Activated T-helper 2 cell treated with anti-CD3 and anti-CD28 coated beads, Interferon-gamma antibody, Interleukin-2, Interleukin-4, amounts not matched to agents 10 μg/mL and 5 μg/mL and 100 μg/mL, durations not matched to agents 14 hours and 24 hours and 36 hours (primary cell): ENCODE data around the gene MTFP1. TPM values are rescaled to one million over a fixed set of nuclear protein-coding genes. Genes with fewer than 3 reads are reported as not detected.
"Not testable (repeated sequence)": the region's sequence is repeated elsewhere in the genome, so short reads cannot be mapped to it uniquely, and the experiment has no call there.

Experiments used
- DNase-seq: peaks from one replicate; pipeline ENCODE4 v3.0.0; 2021; ENCODE audit warnings: low spot score
- H3K27ac Mint-ChIP-seq: one replicate; pipeline ENCODE4 v1.8.0; 2021; ENCODE audit warnings: mixed read lengths
- H3K27me3 Mint-ChIP-seq: one replicate; pipeline ENCODE4 v1.8.0; 2021; ENCODE audit warnings: low read depth, mixed read lengths
- H3K36me3 Mint-ChIP-seq: one replicate; pipeline ENCODE4 v1.8.0; 2021; ENCODE audit warnings: low read depth, mixed read lengths
- H3K4me1 Mint-ChIP-seq: one replicate; pipeline ENCODE4 v1.8.0; 2021; ENCODE audit warnings: low read depth, mixed read lengths
- H3K4me3 Mint-ChIP-seq: one replicate; pipeline ENCODE4 v1.8.0; 2021; ENCODE audit warnings: low read depth, mild to moderate bottlenecking, moderate library complexity, mixed read lengths
- H3K9me3 Mint-ChIP-seq: one replicate; pipeline ENCODE4 v1.8.0; 2021; ENCODE audit warnings: mixed read lengths
- intact Hi-C: fragments of 100-400 bp; cut with micrococcal nuclease; formaldehyde crosslinking; loops from one replicate; pipeline ENCODE4 v1.15.1; 2023
- total RNA-seq: library from RNA; stranded (reverse); gene quantifications from 2 replicates; pipeline ENCODE4 v1.2.3, GENCODE V29; 2022

The MTFP1 gene
- total RNA-seq, 1 donor from 2014 or later: 72.2 TPM

DNA sequence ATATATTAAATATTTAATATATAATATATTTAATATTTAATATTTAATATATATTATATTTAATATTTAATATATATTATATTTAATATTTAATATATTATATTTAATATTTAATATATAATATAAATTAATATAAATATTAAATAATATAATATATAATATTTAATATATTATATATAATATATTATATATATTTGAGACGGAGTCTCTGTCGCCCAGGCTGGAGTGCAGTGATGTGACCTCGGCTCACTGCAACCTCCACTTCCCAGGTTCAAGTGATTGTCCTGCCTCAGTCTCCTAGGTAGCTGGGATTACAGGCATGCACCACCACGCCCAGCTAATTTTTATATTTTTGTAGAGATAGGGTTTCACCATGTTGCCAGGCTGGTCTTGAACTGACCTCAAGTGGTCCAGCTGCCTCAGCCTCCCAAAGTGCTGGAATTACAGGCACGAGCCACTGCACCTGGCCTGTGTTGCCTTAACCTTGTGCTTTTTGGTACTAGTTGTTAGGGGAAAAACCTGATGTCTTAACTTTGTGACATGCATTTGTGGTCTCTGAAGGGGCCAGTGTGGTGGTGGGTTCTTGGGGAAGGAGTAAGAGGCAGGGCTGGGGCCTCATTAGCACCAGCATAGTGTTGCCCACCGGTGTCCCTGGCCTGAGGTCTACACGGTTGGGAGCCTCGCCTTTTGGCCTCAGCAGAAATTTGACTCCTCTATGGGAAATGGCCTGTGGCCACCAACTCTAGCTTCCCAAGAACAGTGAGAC, 29.7 kb downstream of the MTFP1 start:
- intact Hi-C loops: no loop called here

DNA sequence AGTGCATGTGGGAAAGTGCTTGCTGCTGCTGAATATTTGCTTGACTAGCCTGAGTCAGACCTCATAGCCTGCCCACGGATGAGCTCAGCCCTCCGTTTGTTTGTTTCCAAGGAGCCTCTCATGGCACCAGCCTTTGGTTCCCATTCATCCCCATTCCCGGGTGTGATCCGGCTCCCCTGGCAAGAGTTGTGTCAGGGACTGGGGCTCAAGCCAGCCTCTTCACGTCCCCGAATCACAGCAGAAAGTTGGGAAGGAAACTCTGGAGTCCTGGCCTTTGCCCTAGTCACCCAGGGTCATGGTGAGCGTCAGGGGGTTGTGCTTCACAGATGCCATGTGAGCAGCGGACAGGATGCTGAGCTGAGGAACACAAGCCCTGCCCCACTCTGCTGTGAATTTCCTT, 32.4 kb downstream of the MTFP1 start:
- Mint-ChIP-seq H3K4me1 (no peaks in the 10 kb centered on the region), H3K9me3 (no peaks in the 10 kb centered on the region), H3K27me3 (no peaks in the 10 kb centered on the region), H3K4me3 (no peak overlapping the region), H3K36me3 (no peaks in the 10 kb centered on the region), H3K27ac (no peak overlapping the region)
- intact Hi-C loops: no loop called here
- DNase-seq: no peak

More for the DNA sequence above, 29.7 kb downstream of the MTFP1 start:
- Mint-ChIP-seq H3K27me3 (peaks cover 5% of the 10 kb centered on the region), H3K9me3 (no peaks in the 10 kb centered on the region), H3K36me3 (no peaks in the 10 kb centered on the region), H3K4me1 (no peaks in the 10 kb centered on the region), H3K27ac (no peak overlapping the region), H3K4me3 (no peak overlapping the region)
- DNase-seq: no peak

DNA sequence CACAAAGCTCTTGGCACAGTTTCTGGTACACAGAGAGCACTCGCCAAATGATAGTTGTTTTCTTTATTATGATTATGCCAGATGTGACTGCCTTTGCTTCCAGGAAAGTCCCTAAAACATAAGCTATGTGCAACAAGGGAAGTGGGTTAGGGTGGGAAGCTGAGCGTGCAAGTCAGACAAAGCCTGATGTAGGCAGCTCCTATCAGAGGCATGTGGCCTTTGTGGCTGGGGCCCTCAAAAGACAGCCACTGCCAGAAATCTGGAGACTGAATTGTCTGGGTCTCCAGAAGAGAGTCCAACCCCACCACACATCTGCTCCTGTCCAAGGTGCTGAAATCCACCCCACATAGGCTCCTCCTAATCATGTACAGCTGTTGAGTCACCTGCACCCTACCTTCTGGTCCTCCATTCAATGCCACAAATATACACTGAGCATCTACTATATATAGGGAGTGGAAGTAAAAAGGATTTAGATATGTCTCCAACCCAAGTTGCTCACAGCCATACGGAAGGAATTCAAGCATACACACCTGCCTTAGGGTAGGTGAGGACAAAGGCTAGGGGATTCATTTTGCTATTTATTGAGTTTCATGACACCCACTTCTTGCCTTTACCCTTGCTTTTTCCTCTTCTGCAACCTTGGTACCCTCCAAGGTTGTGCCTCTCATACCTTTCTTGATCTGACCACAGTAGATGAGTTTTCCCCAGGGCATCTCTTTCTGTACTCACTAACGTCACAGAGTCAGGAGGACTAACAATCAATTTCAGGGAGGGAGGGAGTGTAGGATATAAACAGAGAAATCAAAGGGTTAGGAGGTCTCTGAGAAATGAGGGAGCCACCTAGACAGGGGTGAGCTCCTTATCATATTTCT, 33.8 kb downstream of the MTFP1 start:
- no peaks in the 10 kb centered on the region for H3K36me3 Mint-ChIP-seq
- no peaks in the 10 kb centered on the region for H3K27me3 Mint-ChIP-seq
- no peak overlapping the region for H3K27ac Mint-ChIP-seq
- H3K4me3 Mint-ChIP-seq: no peak overlapping the region
- H3K4me1 Mint-ChIP-seq: no peaks in the 10 kb centered on the region
- H3K9me3 Mint-ChIP-seq: no peaks in the 10 kb centered on the region
- no peak for DNase-seq
- intact Hi-C loops: no loop called here

DNA sequence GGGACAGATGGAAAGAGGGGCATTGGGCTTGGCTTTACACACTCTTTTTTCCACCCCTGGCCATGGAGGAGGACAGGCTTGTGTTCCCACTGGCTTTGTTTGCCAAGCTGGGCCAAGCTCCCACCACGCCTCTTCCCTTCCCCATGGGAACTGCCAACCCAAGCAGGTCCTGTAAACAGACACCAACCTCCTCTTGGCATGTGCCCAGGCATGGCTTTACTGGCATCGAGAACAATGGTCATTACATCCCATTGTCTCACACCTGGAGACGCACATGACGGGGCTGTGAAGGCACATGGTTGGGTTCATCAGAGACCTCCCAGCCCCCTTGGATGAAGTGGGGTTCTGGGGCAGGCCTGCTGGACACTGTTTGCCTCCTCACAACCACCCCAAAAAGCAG, 34.6 kb downstream of the MTFP1 start:
- H3K4me1 Mint-ChIP-seq: no peaks in the 10 kb centered on the region
- no peaks in the 10 kb centered on the region for H3K9me3 Mint-ChIP-seq
- H3K27me3 Mint-ChIP-seq: peaks cover 4% of the 10 kb centered on the region
- no peak for DNase-seq
- no peaks in the 10 kb centered on the region for H3K36me3 Mint-ChIP-seq
- H3K4me3 Mint-ChIP-seq: no peak overlapping the region
- no peak overlapping the region for H3K27ac Mint-ChIP-seq
- intact Hi-C loops: no loop called here

DNA sequence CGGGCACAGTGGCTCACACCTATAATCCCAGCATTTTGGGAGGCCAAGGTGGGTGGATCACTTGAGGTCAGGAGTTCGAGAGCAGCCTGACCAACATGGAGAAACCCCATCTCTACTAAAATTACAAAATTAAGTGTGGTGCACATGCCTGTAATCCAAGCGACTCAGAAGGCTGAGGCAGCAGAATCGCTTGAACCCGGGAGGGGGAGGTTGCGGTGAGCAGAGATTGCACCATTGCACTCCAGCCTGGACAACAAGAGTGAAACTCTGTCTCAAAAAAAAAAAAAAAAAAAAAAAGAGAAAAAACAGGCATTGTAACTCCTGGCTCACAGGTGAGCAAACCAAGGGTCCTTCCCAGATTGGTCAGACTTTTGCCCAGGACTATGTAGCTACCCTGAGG, 35.0 kb downstream of the MTFP1 start:
- intact Hi-C loops, H3K4me1 Mint-ChIP-seq, H3K27ac Mint-ChIP-seq, DNase-seq, H3K4me3 Mint-ChIP-seq, H3K27me3 Mint-ChIP-seq, H3K9me3 Mint-ChIP-seq, H3K36me3 Mint-ChIP-seq: not testable (repeated sequence)

DNA sequence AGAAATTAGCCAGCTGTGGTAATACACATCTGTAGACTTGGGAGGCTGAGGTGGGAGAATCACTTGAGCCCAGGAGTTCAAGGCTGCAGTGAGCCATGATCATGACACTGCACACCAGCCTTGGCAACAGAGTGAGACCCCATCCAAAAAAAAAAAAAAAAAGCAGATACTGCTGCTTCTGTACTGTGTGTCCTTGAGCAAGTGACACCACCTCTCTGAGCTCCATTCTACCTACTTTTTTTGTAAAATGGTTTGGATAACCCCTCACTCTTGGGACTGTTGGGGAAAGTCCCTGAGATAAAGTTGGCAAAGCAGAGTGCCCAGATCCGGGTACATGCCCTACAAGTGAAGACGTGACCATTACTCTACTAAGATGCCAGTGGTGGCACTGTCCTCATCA, 43.6 kb downstream of the MTFP1 start:
- intact Hi-C loops: no loop called here
- Mint-ChIP-seq H3K36me3 (no peaks in the 10 kb centered on the region), H3K27me3 (peaks cover 14% of the 10 kb centered on the region), H3K4me1 (peaks cover 3% of the 10 kb centered on the region), H3K27ac (no peak overlapping the region), H3K9me3 (no peaks in the 10 kb centered on the region), H3K4me3 (no peak overlapping the region)
- DNase-seq: no peak

DNA sequence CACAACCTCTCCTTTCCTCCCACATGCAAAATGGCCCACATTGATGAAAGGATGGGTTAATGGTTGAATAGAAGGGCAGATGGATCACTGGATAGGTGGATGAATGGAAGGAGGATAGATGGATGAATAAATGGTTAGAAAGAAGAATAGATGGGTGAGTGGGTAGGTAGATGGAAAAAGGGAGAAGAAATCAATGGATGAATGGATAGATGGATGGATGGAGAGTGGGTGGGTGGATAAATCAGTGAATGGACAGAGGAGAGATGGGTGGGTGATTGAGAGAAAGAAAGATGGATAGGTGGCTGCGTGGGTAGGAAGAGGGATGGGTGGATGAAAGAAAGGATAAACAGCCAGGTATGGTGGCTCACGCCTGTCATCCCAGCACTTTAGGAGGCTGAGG, 45.1 kb downstream of the MTFP1 start:
- intact Hi-C loops: no loop called here
- no peak for DNase-seq
- Mint-ChIP-seq H3K27me3 (peaks cover 9% of the 10 kb centered on the region), H3K4me1 (peaks cover 3% of the 10 kb centered on the region), H3K36me3 (no peaks in the 10 kb centered on the region), H3K9me3 (no peaks in the 10 kb centered on the region), H3K27ac (no peak overlapping the region), H3K4me3 (no peak overlapping the region)

DNA sequence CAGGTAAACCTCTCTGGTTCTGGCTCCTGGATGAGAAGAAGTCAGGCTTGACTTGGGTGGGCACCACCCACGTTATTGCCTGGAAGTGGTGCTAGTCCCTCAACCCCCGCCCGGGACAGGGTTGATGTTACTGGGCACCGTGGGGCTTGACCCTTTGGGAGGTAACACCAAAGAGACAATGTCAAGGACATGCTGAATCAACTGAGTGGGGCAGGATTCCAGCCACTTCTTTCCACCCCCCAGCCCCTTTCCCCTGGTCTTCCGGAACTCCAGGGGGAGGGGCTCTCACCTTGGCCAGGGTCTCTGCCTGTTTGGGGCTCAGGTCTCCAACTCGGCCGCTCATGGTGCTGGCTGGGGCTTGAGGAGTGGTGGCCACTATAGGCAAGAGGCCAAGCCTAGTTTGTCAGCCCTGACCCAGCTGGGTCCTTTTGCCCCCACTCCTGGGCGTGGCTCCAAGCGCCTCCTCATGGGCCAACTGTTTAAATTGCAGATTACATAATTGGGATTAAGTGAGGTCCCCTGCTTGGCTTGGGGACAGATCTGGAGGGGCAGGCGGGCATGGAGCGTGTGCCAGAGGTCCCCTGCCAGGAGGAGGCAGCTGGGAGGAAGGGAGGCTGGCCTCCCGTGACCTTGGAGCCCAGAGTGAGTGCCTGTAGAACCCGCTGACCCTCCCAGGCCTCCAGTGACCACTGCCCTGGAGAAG, 46.2 kb downstream of the MTFP1 start, which contains the start of gene SEC14L3:
TSS of gene SEC14L3 (minus strand) at position 402 of the 703 bp plus-strand sequence. CDS start at position 343, 59 bp downstream.
- no peak within 1 kb of the TSS for H3K27ac Mint-ChIP-seq
- H3K9me3 Mint-ChIP-seq: no peaks in the 10 kb centered on the region
- intact Hi-C loops: no loop called here
- H3K4me1 Mint-ChIP-seq: peaks cover 3% of the 10 kb centered on the region
- no peak within 1 kb of the TSS for H3K4me3 Mint-ChIP-seq
- DNase-seq: no peak
- H3K36me3 Mint-ChIP-seq: no peaks in the 10 kb centered on the region
- peaks cover 12% of the 10 kb centered on the region for H3K27me3 Mint-ChIP-seq

DNA sequence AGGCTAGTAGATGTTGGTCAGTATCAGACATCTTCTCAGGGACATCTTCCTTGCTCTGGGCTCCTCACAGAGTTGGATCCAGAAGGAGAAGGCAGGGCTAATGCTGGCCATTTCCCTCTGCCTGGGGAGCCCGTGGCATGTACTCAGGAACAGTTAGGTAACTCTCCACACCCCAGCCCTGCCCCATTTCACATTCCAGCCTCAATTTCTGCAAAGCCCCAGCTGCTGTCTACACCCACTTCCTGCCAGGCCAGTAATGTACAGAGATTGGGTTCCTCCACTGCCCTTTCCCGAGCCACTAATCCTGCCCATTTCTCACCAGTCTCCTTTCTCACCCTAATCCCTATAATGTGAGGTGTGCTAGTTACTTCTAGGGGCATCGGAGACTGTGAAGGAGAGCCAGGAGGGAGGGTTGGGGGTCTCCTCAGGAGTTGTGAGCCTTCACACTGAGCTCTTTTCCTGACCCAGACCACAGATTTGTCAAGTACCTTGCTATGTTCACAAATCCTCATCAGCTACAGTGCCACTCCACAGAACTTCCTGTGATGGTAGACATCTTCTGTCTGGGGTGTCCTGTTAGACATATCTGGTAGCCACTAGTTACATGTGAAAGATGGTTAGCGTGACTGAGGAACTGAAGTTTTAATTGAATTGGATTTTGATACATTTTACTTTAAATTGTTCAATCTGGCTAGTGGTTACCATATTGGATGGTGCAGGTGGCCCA, 47.6 kb downstream of the MTFP1 start:
- peaks cover 10% of the 10 kb centered on the region for H3K27me3 Mint-ChIP-seq
- no peaks in the 10 kb centered on the region for H3K36me3 Mint-ChIP-seq
- H3K9me3 Mint-ChIP-seq: no peaks in the 10 kb centered on the region
- H3K4me1 Mint-ChIP-seq: peaks cover 3% of the 10 kb centered on the region
- no peak overlapping the region for H3K4me3 Mint-ChIP-seq
- DNase-seq: no peak
- intact Hi-C loops: no loop called here
- H3K27ac Mint-ChIP-seq: no peak overlapping the region

DNA sequence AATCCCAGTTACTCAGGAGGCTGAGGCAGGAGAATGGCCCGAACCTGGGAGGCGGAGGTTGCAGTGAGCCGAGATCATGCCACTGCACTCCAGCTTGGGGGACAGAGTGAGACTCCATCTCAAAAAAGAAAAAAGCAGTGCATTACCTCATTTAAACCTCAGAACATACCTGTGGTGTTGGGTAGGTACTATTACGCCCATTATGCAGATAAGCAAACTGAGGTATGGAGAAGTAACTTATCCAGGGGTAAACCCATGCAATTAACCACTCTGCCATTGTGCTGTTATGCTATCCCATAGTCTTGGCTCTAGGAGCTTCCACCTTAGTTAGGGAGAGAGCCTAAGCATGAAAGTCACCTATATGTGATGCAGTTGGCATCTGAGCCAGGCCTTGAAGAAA, 48.6 kb downstream of the MTFP1 start:
- intact Hi-C loops: no loop called here
- no peak overlapping the region for H3K4me3 Mint-ChIP-seq
- H3K27me3 Mint-ChIP-seq: peaks cover 8% of the 10 kb centered on the region
- no peak for DNase-seq
- H3K27ac Mint-ChIP-seq: no peak overlapping the region
- peaks cover 3% of the 10 kb centered on the region for H3K4me1 Mint-ChIP-seq
- no peaks in the 10 kb centered on the region for H3K9me3 Mint-ChIP-seq
- no peaks in the 10 kb centered on the region for H3K36me3 Mint-ChIP-seq

DNA sequence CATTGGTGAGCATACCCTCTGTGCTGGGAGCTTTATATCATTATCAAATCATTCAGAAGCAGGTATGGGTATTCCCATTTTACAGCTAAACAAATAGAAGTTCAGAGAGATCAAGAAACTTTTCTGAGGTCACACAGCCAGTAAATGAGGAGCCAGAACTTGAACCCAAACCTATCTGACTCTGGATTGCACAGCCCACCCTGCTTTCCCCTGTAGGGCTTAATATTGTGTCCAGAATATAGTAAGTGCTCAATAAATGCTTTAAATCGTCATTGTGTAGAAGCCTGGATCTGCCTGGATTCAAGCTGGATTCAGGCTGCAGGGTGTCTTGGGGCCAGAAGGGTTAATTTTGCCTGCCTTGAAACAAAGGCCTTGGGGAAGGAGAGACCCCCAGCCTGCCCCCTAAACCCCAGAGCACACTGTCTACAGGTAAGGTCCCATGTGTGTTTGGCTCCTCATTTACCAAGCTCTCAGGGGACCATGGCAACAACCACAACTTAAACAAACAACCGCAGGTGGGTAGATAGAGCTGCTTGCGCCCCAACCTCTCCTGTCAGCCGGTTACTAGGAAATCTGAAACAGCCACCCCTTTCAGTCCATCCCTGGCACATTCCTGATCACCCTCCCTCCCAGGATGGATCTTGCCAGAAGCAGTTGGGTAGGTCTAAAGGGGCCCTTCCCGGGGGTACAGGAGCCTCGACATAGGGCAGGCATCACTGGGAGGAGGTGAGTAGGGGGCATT, 49.3 kb downstream of the MTFP1 start:
- no peaks in the 10 kb centered on the region for H3K36me3 Mint-ChIP-seq
- H3K27ac Mint-ChIP-seq: no peak overlapping the region
- DNase-seq: no peak

More for the DNA sequence above, 49.3 kb downstream of the MTFP1 start:
- H3K27me3 Mint-ChIP-seq: peaks cover 8% of the 10 kb centered on the region
- intact Hi-C loops: no loop called here
- peaks cover 3% of the 10 kb centered on the region for H3K4me1 Mint-ChIP-seq
- no peaks in the 10 kb centered on the region for H3K9me3 Mint-ChIP-seq
- H3K4me3 Mint-ChIP-seq: no peak overlapping the region
